ENCODE results near the gene AIRE.
A peak's percentile ranks its signal among the peaks of the same experiment; 100 is the strongest.

The AIRE gene

DNA sequence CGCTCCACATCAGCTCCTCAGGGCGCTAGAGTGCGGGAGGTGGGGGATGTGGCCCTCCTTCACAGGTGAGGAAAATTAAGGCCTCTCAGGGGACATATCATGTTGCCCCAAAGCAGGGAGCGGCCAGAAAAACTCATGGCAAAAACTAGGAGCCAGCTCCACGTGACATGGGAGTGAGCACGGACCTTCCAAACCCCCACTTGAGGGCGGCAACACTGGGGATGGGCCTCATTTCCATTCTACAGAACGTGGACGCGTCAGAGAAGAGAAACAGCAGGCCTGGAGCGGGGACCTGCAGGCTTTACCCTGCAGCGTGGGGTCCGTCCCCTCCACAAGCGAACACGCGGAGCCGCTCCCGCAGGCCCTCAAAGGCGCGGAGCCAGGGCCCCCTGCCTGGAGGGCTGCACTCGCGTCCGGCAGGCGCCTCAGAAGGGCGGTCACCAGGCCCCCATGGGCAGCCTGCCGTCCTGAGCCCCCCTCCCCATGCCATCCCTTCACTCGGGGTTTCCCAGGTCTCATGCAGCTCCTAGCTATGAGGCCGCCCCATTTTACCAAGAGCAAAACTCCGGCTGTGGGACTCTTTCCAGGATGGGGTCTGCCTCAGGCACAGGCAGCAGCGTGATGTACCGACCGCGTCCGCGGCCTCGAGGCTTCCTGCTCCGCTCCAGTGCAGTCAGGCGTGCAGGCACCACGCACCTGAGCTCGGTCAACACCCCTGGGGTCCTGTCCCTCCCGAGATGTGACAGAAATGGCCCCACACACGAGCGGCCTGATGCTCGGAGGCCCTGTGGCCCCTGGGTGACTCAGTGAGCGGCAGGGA is 48.0 kb downstream of the AIRE start:
- TF ChIP-seq CTCF (IDR thresholded peaks at IDR 0.05; ENCODE audit: low read depth, low read length): no peak
- no peak overlapping the region for H3K4me3 ChIP-seq (ENCODE audit: low read depth, low read length)

GRCh38 chr21:44334329-44335030 is 48.8 kb downstream of the AIRE start:
- TF ChIP-seq CTCF (IDR thresholded peaks at IDR 0.05; ENCODE audit: low read depth, low read length): no peak
- no peak overlapping the region for H3K4me3 ChIP-seq (ENCODE audit: low read depth, low read length)

DNA sequence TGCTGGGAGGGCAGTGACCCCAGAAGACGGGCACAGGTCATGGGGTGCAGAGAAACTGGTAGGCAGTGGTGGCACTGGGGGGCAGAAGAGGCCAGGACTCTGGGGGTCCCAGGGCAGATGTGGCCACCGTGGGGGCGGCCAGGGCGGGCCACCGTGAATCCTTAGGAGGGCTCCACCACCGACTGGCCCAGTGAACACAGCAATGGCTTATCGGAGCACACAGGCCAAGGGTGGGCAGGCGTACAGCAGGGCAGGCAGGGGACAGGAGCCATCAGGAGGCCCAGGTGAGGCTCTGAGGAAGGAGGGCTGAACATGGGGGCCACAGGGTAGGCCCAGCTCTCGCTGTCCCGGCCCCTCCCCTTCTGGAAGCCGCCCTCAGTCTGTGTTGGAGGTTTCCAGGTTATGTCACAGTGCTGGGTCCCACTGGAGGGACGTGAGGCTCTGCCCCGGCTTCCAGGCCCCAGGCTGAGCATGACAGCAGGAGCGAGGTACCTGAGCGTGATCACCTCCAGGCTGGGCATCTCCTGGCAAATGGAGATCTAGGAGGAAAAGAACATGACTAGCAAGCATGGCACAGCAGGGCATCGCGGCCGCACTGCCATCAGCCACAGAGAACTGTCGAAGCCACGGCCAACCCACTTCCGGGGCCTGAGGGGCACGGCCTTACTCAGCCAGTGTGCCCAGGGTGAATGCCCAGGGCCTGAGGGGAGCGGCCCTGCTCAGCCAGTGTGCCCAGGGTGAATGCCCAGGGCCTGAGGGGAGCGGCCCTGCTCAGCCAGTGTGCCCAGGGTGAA is 49.8 kb downstream of the AIRE start:
- no peak overlapping the region for H3K4me3 ChIP-seq (ENCODE audit: low read depth, low read length)
- TF ChIP-seq CTCF (IDR thresholded peaks at IDR 0.05; ENCODE audit: low read depth, low read length): no peak

DNA sequence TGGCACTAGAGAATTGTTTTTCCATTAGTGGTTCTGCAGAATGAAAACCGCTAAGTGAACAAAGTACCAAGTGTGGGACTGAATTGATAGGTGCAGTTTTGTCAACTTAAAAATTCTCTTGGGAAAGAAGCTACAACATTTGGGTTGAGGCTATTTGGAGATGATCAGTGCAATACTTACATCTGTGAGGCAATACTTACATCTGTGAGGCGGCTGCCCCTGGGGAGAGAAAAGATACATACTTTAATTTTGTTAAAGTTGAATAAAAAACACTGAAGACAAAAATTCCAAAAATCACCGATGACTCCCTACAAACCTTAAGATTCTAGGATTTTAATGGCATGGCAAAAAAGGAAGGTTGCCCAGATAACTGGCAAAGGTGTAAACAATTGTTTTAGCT is 51.8 kb downstream of the AIRE start:
- no peak for TF ChIP-seq CTCF (IDR thresholded peaks at IDR 0.05; ENCODE audit: low read depth, low read length)

DNA sequence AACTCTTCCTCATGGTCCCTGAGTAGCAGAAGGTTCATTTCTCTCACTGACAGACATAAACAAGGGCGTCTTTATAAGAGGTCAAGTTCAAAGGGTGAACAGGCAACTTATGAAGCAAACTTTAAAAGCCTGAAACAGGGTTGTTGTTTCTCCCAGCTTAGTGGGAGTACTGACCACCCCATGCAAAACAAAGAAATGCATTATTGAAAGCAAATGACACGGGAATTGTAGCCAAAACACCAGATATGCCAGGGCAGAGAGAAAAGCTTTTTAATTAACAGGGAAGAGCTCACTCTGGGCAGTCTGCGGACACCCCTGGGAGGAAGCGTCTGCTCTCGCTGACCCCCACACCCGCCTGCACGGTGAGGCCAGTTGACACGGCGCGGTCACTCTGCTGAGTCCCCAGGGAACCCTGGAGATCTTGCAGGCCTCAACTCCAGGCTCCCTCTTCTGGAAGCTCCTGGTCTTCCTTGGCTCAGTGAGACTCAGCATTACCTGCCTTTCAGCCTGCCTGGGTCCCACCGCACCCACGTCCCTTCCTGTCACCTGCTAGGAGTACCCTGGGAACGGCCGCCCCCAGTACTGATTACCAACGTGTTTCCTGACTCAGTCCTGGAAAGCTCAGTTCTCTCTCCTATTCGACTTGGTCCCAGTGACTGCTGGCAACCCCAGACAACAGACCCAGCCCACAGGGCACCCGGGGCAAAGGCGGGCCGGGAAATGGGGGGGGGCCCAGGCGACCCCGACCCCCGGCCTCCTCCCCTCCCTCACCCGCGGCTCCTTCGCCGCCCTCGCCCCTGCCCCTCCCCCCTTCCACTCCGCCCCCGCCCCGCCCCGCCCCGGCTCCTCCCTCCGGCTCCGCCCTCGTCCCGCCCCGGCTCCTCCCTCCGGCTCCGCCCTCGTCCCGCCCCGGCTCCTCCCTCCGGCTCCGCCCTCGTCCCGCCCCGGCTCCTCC is 52.5 kb downstream of the AIRE start:
- TF ChIP-seq CTCF (IDR thresholded peaks at IDR 0.05; ENCODE audit: low read depth, low read length): 0 out of 2 replicates have a peak, but pooled peaks have one; percentile 9
- peak overlapping the region; percentile 58 for H3K4me3 ChIP-seq (ENCODE audit: low read depth, low read length)

More for the DNA sequence above, 51.8 kb downstream of the AIRE start:
- H3K4me3 ChIP-seq (ENCODE audit: low read depth, low read length): no peak overlapping the region

Data from WI38 (cell line).